Astrocyte (in vitro differentiated cells and primary cell): Measurements from ENCODE around the gene PNPLA7.

Experiments
- EZH2 ChIP-seq: IDR thresholded peaks from 2 replicates; pipeline ENCODE4 v1.6.1; 2012; ENCODE audit warnings: mild to moderate bottlenecking, low read length, inconsistent platforms; ENCODE audit not compliant: insufficient read depth
- TF ChIP-seq, protein P1 (sequence below): IDR thresholded peaks from 2 replicates; pipeline ENCODE4 v1.5.1; 2011; ENCODE audit warnings: low read depth, mild to moderate bottlenecking, inconsistent platforms, low read length, moderate library complexity; ENCODE audit not compliant: insufficient read depth

GRCh38 chr9:137493364-137494103 lies 56.7 kb downstream of the PNPLA7 start:
- TF ChIP-seq EZH2: no peak
- TF ChIP-seq, protein P1, sequence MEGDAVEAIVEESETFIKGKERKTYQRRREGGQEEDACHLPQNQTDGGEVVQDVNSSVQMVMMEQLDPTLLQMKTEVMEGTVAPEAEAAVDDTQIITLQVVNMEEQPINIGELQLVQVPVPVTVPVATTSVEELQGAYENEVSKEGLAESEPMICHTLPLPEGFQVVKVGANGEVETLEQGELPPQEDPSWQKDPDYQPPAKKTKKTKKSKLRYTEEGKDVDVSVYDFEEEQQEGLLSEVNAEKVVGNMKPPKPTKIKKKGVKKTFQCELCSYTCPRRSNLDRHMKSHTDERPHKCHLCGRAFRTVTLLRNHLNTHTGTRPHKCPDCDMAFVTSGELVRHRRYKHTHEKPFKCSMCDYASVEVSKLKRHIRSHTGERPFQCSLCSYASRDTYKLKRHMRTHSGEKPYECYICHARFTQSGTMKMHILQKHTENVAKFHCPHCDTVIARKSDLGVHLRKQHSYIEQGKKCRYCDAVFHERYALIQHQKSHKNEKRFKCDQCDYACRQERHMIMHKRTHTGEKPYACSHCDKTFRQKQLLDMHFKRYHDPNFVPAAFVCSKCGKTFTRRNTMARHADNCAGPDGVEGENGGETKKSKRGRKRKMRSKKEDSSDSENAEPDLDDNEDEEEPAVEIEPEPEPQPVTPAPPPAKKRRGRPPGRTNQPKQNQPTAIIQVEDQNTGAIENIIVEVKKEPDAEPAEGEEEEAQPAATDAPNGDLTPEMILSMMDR: no peak
